Stimulated activated CD4-positive, alpha-beta T cell treated with anti-CD3 and anti-CD28 coated beads, TNF-alpha, amount 100 ng/mL, for 48 hours (primary cell): Measurements from ENCODE around the gene PCYT1A.
"Not testable (repeated sequence)": the region's sequence is repeated elsewhere in the genome, so short reads cannot be mapped to it uniquely, and the experiment has no call there.

ENCODE experiments used
- DNase-seq, 3 donors: peaks; one replicate each; pipeline ENCODE4 v3.0.0-alpha.2; 2020; ENCODE audit warnings: low read depth in 3 of 3

Gene PCYT1A

DNA sequence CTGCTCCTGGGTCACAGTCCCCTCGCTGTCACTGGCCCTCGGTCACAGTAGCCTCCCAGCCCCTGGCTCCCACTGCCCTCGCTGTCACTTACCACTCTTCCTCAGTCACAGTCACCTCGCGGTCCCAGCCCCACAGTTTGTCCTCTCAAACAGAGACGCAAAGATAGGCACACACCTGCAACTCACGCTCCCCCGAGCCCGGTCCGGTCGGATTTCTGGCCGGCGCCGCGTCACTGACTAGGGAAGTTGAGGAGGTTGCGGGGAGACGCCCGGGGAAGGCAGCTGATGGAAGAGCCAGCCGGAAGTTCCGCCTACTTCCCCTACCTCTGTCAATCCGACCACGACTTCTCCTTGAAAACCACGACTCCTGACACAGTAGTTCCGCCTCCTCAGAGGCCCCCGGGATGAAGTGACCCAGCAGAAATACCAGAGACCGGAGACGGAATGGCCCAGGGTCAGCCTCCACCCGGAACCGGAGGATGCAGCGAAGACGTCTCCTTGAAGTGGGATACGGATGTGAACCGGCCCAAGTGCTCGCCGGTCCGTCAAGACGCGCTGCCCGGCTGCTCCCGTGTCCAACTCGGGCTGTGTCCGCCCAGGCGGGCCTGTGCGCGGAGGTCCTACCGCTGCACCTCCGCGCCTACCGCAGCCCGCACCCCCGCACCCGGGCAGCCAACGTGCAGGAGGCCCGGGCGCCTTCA lies at the start of gene PCYT1A:
Gene PCYT1A, minus strand, starts transcription at position 287 of the 701 bp plus-strand sequence. CDS start 17,195 bp downstream, outside the sequence.
- peak; percentile 55 to 67 (median 66) for DNase-seq

DNA sequence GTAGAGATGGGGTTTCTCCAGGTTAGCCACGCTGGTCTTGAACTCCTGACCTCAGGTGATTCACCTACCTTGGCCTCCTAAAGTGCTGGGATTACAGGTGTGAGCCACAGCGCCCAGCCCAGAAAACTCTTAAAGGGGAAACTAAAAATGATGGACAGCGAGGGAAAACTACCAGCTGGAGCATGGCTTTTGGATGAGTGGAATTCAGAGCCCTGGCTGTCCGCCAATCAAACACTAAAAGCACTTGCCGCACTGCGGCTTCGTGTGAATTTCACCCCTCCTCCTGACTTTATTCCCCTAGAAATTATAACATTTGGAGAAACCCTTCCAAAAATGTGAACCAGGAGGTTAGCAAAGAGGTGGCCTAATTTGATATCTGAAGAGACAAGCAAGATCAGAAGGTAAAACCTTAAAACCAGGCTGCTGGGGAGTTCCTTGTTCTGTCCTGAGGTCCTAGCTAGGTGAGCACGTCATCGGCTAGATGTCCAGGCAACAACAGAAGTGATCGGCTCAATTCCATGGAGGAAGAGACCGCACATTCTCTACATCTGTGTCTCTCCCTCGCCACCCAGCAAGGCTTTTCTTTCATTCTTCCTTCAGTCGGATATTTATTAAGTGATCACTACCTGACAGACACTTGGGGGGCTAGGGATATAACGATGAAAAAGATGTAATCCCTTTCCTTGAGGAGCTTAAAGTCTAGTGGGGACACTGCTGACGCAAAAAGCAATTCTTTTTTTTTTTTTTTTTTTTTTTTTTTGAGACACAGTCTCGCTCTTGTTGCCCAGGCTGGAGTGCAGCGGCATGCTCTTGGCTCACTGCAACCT lies 49.0 kb upstream of the PCYT1A start:
- no peak for DNase-seq

DNA sequence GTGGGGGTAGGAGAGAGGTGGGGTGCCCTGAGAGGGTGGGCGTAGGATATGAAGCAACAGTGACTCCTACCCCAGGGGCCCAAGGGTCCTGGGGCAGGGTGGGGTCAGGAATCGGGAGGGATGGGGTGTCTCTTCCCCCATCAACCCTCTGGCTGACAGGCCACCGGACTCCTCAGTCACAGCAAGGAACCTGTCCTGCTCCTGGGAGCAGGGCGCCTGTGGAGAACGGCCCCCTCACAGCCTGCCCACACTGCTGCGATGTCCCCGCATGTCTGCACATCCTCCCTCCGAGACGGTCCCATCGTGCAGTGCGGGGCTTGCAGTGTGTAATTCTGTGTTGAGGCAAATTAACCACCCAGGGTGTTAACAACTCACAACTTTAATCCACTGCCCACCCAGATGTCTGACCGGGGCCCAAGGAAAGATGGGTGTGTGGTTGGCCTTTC lies 48.0 kb upstream of the PCYT1A start:
- DNase-seq = no peak

DNA sequence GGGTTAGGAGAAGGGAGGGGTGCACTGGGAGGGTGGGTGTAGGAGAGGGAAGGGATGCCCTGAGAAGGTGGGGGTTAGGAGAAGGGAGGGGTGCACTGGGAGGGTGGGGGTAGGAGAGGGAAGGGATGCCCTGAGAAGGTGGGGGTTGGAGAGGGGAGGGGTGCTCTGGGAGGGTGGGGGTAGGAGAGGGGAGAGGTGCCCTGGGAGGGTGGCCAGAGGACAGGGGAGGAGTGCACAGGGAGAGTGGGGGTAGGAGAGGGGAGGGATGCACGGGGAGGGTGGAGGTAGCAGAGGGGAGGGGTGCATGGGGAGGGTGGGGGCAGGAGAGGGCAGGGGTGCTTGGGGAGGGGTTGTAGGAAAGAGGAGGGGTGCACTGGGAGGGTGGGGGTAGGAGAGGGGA lies 47.5 kb upstream of the PCYT1A start:
- no peak for DNase-seq

DNA sequence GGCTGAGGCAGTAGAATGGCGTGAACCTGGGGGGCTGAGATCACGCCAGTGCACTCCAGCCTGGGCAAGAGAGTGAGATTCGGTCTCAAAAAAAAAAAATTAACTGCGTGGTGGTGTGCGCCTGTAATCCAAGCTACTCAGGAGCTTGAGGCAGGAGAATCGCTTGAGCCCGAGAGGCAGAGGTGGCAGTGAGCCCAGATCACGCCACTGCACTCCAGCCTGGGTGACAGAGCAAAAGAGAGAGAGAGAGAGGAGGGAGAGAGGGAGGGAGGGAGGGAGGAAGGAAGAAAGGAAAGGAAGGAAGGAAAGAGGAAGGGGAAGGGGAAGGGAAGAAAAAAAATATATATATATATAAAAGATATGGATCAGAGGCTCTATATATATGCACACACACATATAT lies 44.6 kb upstream of the PCYT1A start:
- no peak for DNase-seq

DNA sequence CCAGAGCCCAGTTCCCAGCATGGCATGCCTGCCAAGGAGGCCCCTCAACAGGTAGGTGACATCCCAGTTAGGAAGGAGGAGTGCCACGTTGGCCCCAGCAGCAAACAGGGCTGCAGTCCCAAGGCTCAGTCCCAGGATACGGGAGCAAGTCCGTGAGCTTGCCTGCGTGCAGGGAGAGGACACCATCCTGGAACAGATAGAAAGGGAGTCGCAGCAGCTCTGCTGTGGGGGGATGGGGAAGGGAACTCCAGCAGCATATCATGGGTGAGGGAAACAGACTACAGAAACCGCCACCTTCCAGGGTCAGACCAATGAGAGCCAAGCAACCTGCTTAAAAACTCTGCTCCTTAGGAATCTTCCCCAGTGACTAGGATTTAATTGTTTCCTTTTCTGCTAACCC lies 39.9 kb upstream of the PCYT1A start:
- no peak for DNase-seq

DNA sequence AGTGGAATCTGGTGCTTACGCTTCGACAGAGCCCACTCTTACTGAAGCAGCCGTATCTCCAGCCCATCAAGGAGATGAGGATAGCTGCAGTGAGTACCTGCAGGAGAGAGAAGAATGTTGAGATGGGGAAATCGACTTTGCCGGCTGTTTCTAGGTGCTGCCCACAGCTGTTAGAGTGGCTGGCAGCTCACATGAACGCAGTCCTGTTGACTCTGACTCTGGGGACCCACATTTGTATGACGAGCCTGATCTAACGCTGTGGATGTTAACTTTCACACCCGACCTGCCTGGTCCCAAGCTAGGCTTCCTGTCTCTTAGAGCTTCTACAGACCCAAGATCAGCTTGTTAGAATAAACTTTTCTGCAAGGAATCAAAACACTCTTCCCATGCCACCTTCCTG lies 39.4 kb upstream of the PCYT1A start:
- no peak for DNase-seq

DNA sequence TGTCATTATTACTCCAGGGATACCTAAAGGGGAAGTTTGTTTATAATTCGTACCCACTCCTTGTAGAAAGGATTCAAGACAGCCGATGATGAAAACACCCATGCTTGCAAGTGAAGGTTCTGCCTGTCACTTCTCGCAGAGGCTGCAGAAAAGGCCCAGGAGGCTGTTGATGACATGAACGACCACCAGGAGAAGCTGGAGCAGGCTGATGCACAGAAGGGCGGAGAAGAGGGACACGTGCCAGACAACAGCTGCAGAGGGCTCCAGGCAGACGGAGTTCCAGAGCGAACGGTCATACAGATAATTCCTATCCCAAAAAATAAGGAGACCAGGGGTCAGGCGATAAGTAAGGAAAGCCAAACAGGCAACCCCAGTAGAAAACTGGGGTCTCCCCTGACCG lies 36.2 kb upstream of the PCYT1A start:
- no peak for DNase-seq

DNA sequence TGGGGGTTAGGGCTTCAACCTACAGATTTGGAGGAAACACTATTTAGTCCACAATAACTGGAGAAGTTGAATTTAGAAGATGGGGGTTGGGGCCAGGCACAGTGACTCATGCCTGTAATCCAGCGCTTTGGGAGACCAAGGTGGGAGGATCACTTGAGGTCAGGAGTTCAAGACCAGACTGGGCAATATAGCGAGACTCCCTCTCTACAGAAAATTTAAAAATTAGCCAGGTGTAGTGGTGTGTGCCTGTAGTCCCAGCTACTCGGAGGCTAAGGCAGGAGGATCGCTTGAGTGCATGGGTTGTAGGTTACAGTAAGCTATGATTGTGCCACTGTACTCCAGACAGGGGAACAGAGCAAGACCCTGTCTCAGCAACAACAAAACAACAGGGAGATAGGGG lies 35.5 kb upstream of the PCYT1A start:
- DNase-seq = no peak

DNA sequence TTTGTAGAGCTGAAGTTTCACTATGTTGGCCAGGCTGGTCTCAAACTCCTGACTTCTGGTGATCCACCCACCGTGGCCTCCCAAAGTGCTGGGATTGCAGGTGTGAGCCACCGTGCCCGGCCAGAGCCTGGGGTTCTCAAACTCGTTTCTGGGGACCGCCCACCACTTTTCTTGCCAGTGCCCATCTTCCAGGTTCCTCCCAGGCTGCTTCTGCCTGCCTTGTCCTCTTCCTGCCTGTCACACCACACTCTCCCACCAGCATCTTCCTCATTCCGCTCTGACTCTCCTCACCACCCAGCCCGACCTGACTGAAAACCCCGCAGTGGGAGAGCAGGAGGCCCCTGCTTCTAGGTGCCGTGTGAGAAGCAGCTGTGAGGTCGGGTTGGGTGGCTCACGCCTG lies 33.6 kb upstream of the PCYT1A start:
- no peak for DNase-seq

DNA sequence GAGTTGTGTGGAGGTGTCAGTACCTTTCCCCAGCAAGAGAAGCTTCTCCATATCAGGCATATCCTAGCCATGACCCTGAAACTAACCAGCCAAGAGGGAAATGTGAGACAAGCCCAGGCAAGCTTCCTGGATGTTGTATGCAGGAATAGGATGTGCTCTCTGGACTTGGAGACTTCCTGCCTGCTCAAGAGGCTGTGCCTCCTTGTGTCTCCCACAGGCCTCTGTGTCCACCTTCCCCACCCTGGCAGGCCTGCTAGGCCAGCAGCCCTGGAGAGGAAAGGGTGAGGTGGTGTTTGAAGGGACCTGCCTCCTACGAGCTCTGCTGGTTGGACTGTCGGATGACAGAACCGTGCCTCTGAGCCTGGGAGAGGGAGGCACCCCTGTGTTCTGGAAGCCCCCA lies 32.6 kb upstream of the PCYT1A start:
- DNase-seq = no peak

DNA sequence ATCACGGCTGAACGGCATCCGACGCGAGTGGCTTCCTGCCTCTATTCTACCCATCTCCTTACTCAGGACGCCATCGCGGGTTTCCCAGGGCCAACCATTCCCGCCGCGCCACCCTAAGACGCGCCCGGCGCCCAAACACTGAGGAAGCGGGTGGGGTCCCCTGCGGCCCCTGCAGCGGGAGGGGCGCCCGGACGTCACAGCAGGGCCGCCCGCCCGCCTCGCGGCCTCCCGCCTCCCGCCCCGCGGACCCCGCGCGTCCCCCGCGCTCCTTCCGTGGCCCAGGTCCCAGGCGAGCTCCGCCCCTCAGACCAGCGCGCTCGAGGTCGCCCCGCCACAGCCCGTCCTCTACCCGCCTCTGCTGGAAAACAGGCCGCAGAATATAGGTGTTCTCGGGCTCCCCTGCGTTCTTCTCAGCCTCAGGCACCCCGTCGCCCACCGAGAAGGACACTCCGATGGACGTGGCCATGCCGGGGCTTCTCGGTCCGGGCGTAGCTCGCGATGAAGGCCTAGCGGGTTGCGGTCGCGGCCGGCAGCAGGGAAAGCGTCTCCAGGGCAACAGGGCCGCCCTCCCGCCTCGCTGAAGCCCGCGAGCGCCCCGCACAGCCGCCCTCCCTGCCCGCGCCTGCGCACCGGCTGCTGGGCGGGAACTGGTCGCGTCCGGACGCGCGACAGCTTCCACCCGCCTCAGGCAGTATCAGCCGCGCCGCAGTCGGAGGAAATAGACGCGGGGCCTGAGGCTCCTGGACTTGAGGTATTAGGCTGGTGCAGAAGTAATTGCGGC lies 30.4 kb upstream of the PCYT1A start, which contains the start of gene DYNLT2B:
Gene DYNLT2B, minus strand, starts transcription at position 554 of the 781 bp plus-strand sequence. Its CDS starts 88 bp downstream, at position 466.
- DNase-seq = peak; percentile 75 to 85 (median 80)

DNA sequence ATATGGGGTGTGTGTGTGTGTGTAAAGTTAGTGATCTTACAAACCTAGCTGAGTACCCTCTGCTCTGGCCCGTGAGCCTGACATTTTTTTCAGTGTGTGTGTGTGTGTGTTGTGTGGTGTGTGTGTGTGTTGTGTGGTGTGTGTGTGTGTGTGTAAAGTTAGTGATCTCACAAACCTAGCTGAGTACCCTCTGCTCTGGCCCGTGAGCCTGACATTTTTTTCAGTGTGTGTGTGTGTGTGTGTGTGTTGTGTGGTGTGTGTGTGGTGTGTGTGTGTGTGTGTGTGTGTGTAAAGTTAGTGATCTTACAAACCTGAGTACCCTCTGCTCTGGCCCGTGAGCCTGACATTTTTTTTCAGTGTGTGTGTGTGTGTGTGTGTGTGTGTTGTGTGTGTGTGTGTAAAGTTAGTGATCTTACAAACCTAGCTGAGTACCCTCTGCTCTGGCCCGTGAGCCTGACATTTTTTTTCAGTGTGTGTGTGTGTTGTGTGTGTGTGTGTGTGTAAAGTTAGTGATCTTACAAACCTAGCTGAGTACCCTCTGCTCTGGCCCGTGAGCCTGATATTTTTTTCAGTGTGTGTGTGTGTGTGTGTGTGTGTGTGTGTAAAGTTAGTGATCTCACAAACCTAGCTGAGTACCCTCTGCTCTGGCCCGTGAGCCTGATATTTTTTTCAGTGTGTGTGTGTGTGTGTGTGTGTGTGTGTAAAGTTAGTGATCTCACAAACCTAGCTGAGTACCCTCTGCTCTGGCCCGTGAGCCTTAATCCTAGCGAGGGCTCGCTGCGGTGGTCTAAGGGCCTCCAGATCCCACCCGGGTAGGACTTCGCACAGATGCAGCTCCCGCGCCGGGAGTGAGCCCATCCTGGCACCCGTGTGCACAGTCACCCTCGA lies 29.5 kb upstream of the PCYT1A start:
- DNase-seq = peak in 1 of 3 donors; percentile 41

DNA sequence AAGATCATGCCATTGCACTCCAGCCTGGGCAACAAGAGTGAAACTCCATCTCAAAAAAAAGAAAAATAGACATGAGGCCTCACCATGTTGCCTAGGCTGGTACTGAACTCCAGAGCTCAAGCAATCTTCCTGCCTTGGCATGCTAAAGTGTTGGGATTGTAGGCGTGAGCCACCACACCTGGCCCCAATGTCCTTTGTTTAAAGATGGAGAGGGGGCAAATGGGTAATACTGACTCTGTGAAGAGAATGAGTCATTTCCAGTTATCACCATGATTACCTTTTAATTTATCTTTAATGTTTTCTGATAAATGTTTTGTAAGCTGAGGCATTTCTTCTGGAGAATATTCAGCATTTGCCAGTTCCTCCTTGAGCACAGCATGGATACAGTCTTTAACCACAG lies 28.3 kb upstream of the PCYT1A start:
- DNase-seq = no peak

DNA sequence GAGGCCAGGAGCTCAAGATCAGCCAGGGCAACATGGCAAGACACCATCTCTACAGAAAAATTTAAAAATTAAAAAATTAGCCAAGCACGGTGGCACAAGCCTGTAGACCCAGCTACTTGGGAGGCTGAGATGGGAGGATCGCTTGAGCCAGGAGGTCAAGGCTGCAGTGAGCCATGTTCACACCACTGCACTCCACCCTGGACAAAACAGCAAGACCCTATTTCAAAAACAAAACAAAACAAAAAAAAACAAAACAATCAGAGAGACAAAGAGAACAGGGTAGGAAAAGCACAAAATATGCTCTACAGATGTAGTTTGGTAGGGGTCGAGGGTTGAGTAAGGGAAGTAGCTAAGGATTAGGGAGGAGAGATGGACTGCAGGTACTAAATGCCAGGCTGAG lies 27.1 kb upstream of the PCYT1A start:
- DNase-seq = no peak

DNA sequence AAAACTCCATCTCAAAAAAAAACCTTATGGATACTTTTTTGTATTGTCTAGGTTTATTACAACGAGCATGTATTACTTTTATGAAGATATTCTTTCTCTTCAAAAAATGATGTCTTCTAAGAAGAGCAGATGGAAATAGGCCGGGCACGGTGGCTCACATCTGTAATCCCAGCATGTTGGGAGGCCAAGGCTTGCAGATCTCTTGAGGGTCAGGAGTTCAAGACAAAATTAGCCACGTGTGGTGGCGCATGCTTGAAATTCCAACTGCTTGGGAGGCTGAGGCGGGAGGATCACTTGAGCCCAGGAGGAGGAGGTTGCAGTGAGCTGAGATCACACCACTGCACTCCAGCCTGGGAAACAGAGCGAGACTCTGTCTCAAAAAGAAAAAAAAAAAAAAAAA lies 26.6 kb upstream of the PCYT1A start:
- DNase-seq = not testable (repeated sequence)

DNA sequence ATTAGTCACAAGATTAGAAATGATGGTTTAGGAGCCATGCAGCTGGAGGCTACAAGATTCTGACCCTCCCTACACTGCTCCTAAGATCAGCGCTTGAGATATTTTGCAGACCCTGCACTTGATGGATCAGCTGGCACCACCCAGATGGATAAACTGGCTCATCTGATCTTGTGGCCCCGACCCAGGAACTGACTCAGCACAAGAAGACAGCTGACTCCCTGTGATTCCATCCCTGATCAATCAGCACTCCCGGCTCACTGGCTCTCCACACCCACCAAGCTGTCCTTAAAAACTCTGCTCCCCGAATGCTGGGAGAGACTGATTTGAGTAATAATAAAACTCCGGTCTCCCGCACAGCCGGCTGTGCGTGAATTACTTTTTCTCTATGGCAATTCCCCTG lies 15.4 kb upstream of the PCYT1A start:
- DNase-seq = not testable (repeated sequence)

DNA sequence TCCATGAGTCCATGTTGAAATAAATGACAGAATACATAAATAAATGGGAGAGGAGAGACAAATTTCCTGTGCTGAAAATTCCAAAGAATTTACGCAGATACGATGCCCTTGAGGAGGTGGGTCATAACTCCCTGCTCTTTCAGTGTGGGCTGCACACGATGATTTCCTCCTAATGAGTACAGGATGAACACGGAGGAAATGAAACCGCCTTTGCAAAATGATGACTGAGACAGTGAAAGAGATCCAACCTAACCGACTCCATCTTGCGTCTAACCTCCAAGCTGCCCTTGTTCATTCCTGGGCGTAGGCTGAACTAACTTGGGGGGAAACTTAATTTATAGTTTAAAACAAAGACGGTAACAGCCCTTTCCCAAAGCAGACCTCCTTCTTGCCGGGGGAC lies 15.0 kb upstream of the PCYT1A start:
- not testable (repeated sequence) for DNase-seq

DNA sequence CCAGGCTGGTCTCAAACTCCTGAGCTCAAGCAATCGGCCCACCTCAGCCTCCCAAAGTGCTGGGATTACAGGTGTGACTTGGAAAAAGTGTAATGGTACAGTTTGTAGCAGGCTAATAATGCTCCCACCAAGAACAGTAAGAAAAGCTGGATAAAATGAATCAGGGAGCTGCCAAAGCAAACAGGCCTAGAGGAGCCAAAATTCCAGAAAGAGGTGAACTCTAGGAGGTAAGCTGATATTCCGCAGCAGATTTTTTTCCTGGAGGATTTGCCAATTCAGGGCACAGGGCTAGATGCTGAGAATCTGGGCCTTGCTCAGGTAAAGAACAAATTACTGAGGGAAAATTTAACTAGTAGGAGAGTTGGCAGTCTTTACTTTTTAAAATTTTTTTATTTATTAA lies 11.0 kb upstream of the PCYT1A start:
- DNase-seq = no peak

DNA sequence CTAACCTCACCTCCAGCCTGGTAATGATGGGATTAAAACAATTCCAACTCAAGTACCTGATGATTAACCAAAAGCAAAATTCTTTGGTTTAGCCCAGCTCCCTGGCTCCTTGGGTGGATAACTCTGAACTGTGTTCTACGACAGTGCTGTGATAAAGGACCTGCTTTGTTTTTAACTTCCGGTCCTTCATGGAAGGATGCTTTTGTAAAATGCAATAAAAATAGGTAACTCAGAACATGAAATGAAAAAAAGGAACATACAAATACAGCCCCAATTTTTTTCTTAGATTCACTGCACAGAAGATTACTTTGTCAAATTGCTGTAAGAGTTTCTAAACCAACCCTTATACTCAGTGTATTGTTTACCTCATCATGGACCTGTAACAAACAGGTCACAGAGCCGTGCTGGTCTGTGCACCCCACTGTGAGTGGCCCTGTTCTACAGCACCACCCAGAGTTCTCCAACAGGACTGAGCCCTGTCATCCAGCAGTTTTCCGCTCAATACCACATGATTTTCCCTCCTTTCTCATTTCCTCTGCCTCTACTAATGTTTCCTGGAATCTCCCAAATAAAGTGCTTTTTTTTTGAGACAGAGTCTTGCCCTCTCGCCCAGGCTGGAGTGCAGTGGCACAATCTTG lies 4.9 kb upstream of the PCYT1A start:
- DNase-seq = no peak

DNA sequence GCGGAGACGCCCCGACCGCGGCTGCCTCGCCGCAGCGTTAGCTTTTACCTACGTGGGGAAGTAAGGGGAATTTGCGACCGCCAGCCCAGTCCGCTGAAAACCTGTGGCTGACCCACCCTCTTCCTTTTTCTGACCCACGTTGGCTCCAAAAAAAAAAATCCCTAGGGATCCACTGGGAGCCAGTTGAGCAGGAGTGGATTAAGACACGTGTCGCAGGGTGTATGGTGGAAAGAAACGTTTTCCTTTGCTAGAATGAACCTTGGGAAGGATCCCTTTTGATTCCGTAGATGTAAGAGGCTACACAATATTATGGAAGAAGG lies 575 bp upstream of the PCYT1A start:
- DNase-seq = no peak
